SJSA1 (cell line): ENCODE results near the gene MRPL42. TPM values are rescaled to one million over a fixed set of nuclear protein-coding genes. Genes with fewer than 3 reads are reported as not detected.
"Not testable (repeated sequence)": the region's sequence is repeated elsewhere in the genome, so short reads cannot be mapped to it uniquely, and the experiment has no call there.

Source experiments
- DNase-seq, 2 experiments: peaks; one replicate each; pipeline ENCODE4 v3.0.0-alpha.2; 2015 to 2020; ENCODE audit warnings: low spot score in 2 of 2, low read depth in 1 of 2
- H3K27ac ChIP-seq: fragments of 250-450 bp; sonication (Bioruptor Pico); 2 replicates; pipeline ENCODE4 v1.5.1; 2020; ENCODE audit warnings: mild to moderate bottlenecking, moderate library complexity
- H3K27me3 ChIP-seq: fragments of 250-450 bp; sonication (Bioruptor Pico); replicated peaks from 2 replicates; pipeline ENCODE4 v1.5.1; 2020; ENCODE audit warnings: mild to moderate bottlenecking, moderate library complexity
- H3K36me3 ChIP-seq: fragments of 250-450 bp; sonication (Bioruptor Pico); 2 replicates; pipeline ENCODE4 v1.5.1; 2020; ENCODE audit warnings: mild to moderate bottlenecking
- H3K4me1 ChIP-seq: fragments of 250-450 bp; sonication (Bioruptor Pico); replicated peaks from 2 replicates; pipeline ENCODE4 v1.6.1; 2021; ENCODE audit warnings: mild to moderate bottlenecking
- H3K4me3 ChIP-seq: fragments of 250-450 bp; sonication (Bioruptor Pico); 2 replicates; pipeline ENCODE4 v1.5.1; 2020; ENCODE audit warnings: mild to moderate bottlenecking
- H3K9me3 ChIP-seq: fragments of 250-450 bp; sonication (Bioruptor Pico); replicated peaks from 2 replicates; pipeline ENCODE4 v1.5.1; 2020; ENCODE audit warnings: mild to moderate bottlenecking
- total RNA-seq: library from RNA; depleted of rRNA; stranded (reverse); fragments of >200 nt; shearing (Covaris generic); gene quantifications from 2 replicates; pipeline ENCODE4 v1.2.3, GENCODE V29; 2014; rRNA removed

Gene MRPL42
- total RNA-seq = 110 and 132 TPM in 2 replicates

- no peaks in the 10 kb centered on the region for H3K9me3 ChIP-seq
- H3K36me3 ChIP-seq = peaks cover 36% of the 10 kb centered on the region
- H3K4me1 ChIP-seq = peaks cover 8% of the 10 kb centered on the region
- no peaks in the 10 kb centered on the region for H3K27me3 ChIP-seq
- H3K27ac ChIP-seq = peak within 1 kb of the TSS; percentile 86
- peak within 1 kb of the TSS; percentile 74 for H3K4me3 ChIP-seq
- peak; percentile 88 to 95 for DNase-seq
These were observed at the start of gene MRPL42 for GRCh38 chr12:93467351-93468007. MRPL42 (plus strand) TSS chr12:93467514; CDS start chr12:93469286, 1,772 bp downstream.

GRCh38 chr12:93417967-93418480 is 49.3 kb upstream of the MRPL42 start:
- H3K27ac ChIP-seq = no peak overlapping the region
- H3K36me3 ChIP-seq = peaks cover 5% of the 10 kb centered on the region; the same call in 1 of the 2 replicates
- DNase-seq = no peak
- H3K27me3 ChIP-seq = no peaks in the 10 kb centered on the region
- peaks cover 29% of the 10 kb centered on the region for H3K4me1 ChIP-seq
- H3K4me3 ChIP-seq = no peak overlapping the region
- H3K9me3 ChIP-seq = no peaks in the 10 kb centered on the region

GRCh38 chr12:93419388-93420034 is 47.8 kb upstream of the MRPL42 start:
- no peak overlapping the region for H3K4me3 ChIP-seq
- peak in 1 of 2 experiments; percentile 32 for DNase-seq
- no peaks in the 10 kb centered on the region for H3K27me3 ChIP-seq
- H3K4me1 ChIP-seq = peaks cover 31% of the 10 kb centered on the region
- no peak overlapping the region for H3K27ac ChIP-seq
- H3K9me3 ChIP-seq = no peaks in the 10 kb centered on the region
- peaks cover 5% of the 10 kb centered on the region; the same call in 1 of the 2 replicates for H3K36me3 ChIP-seq

- no peak for DNase-seq
- no peaks in the 10 kb centered on the region for H3K27me3 ChIP-seq
- no peak overlapping the region for H3K4me3 ChIP-seq
- peaks cover 5% of the 10 kb centered on the region; the same call in 1 of the 2 replicates for H3K36me3 ChIP-seq
- H3K4me1 ChIP-seq = peaks cover 8% of the 10 kb centered on the region
- no peaks in the 10 kb centered on the region for H3K9me3 ChIP-seq
- no peak overlapping the region for H3K27ac ChIP-seq
These were observed 45.3 kb upstream of the MRPL42 start for GRCh38 chr12:93422050-93422449.

GRCh38 chr12:93425736-93426411 is 41.4 kb upstream of the MRPL42 start:
- Histone ChIP-seq H3K4me1 (peaks cover 5% of the 10 kb centered on the region), H3K27ac (no peak overlapping the region), H3K4me3 (no peak overlapping the region), H3K36me3 (peaks cover 5% of the 10 kb centered on the region; the same call in 1 of the 2 replicates), H3K9me3 (no peaks in the 10 kb centered on the region), H3K27me3 (no peaks in the 10 kb centered on the region)
- DNase-seq = no peak

GRCh38 chr12:93426412-93426805 is 40.9 kb upstream of the MRPL42 start:
- Histone ChIP-seq H3K27ac (no peak overlapping the region), H3K27me3 (no peaks in the 10 kb centered on the region), H3K4me1 (peaks cover 5% of the 10 kb centered on the region), H3K9me3 (no peaks in the 10 kb centered on the region), H3K36me3 (peaks cover 5% of the 10 kb centered on the region; the same call in 1 of the 2 replicates), H3K4me3 (no peak overlapping the region)
- no peak for DNase-seq

GRCh38 chr12:93427779-93428564 is 39.3 kb upstream of the MRPL42 start:
- H3K27ac ChIP-seq = no peak overlapping the region
- no peak overlapping the region for H3K4me3 ChIP-seq
- no peaks in the 10 kb centered on the region; the same call in 1 of the 2 replicates for H3K36me3 ChIP-seq
- H3K4me1 ChIP-seq = peaks cover 4% of the 10 kb centered on the region
- no peaks in the 10 kb centered on the region for H3K27me3 ChIP-seq
- no peaks in the 10 kb centered on the region for H3K9me3 ChIP-seq
- DNase-seq = no peak

- H3K27ac ChIP-seq = no peak overlapping the region
- H3K4me1 ChIP-seq = no peaks in the 10 kb centered on the region; the same call in 1 of the 2 replicates
- H3K36me3 ChIP-seq = no peaks in the 10 kb centered on the region; the same call in 1 of the 2 replicates
- no peaks in the 10 kb centered on the region for H3K9me3 ChIP-seq
- H3K27me3 ChIP-seq = no peaks in the 10 kb centered on the region
- H3K4me3 ChIP-seq = no peak overlapping the region
- no peak for DNase-seq
These were observed 37.9 kb upstream of the MRPL42 start for GRCh38 chr12:93429448-93429847.

- DNase-seq = no peak
- Histone ChIP-seq H3K4me3 (no peak overlapping the region), H3K4me1 (no peaks in the 10 kb centered on the region), H3K36me3 (no peaks in the 10 kb centered on the region; the same call in 1 of the 2 replicates), H3K27ac (no peak overlapping the region), H3K27me3 (no peaks in the 10 kb centered on the region), H3K9me3 (no peaks in the 10 kb centered on the region)
These were observed 37.5 kb upstream of the MRPL42 start for GRCh38 chr12:93429852-93430251.

GRCh38 chr12:93430280-93430679 is 37.0 kb upstream of the MRPL42 start:
- Histone ChIP-seq H3K36me3 (no peaks in the 10 kb centered on the region; the same call in none of the 2 replicates), H3K4me3 (no peak overlapping the region), H3K4me1 (no peaks in the 10 kb centered on the region), H3K9me3 (no peaks in the 10 kb centered on the region), H3K27ac (no peak overlapping the region), H3K27me3 (no peaks in the 10 kb centered on the region)
- DNase-seq = no peak

- not testable (repeated sequence) for H3K27ac ChIP-seq
These were observed 35.3 kb upstream of the MRPL42 start for GRCh38 chr12:93432031-93432430.

GRCh38 chr12:93434256-93434865 is 33.0 kb upstream of the MRPL42 start:
- Histone ChIP-seq H3K36me3 (peaks cover 2% of the 10 kb centered on the region), H3K4me1 (no peaks in the 10 kb centered on the region; the same call in 1 of the 2 replicates), H3K9me3 (no peaks in the 10 kb centered on the region), H3K27me3 (no peaks in the 10 kb centered on the region), H3K4me3 (no peak overlapping the region), H3K27ac (no peak overlapping the region)
- no peak for DNase-seq

More at GRCh38 chr12:93432031-93432430, 35.3 kb upstream of the MRPL42 start:
- H3K4me3 ChIP-seq, H3K27me3 ChIP-seq, DNase-seq, H3K36me3 ChIP-seq, H3K9me3 ChIP-seq, H3K4me1 ChIP-seq: not testable (repeated sequence)
